Measurements from ENCODE around the gene DPYD.

Gene DPYD

DNA sequence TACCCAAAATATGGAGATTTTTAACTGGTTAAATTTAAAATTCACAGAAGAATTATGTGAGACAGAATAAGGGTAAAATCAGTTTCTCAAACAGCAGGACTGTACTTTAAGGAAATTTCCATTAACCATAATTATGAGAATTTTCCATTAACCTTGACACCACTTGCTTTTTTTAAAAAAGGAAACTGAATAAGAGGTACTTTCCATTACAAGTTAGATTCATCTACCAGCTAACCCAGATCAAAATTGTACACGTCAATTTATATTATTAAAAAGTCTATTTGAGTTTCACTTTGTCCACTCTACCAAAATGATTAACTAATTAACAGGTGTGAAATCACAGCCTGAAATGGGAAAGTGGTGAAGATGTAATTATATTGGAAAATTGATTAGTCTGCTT, 414.5 kb downstream of the DPYD start:
- DNase-seq = no peak

DNA sequence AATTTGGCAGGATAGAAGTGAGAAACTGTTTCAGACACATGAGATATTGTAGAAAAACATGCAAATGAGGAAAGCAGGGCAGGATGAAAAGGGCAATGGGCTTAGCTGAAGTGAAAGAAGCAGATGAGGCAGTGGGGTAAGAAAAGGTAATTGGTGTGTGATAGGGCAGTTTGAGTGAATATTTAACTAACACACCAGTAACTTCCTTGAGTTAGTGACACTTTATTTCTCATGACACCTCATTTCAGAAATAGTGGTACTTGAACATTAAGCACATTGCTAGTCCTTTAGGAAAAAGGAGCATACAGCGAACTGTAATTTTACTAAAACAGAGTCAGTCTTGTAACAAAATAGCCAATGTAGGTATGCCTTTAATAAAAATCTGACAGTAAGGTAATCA, 415.0 kb downstream of the DPYD start:
- no peak for DNase-seq

DNA sequence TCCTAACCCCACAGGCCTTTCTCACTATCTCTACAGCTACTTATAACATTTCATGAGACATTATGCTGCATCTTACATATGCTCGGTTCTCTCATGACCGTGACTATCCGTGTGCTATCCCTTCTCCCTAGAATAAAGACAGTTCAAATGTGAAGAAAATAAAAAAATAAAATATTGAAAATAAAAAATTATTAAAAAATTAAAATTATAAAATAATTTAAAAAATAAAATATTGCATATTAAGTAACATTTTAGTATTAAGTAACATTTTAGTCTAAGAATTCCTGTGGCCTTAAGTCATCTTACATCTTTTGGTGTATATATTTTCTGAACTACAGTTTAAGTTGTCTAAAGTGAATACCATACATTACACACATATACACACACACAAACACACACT, 415.5 kb downstream of the DPYD start:
- no peak for DNase-seq

DNA sequence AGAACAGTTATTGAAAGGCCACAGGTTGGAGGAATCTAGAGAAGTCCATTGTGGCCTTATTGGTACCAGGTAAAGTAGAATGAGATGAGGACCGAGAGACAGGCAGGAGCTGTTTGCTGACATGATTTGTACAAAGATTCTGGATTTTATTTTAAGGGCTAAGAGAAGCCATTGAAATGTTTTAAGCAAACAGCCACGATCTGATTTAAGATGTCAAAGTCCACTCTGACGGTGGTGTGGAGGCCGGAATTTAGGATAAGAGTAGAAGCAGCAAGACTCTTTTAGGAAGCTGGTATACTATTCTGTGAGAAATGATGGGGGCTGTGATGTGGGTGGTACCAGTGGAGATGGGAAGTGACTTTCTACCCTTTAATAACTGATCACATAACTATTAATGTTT, 418.5 kb downstream of the DPYD start:
- DNase-seq = no peak

DNA sequence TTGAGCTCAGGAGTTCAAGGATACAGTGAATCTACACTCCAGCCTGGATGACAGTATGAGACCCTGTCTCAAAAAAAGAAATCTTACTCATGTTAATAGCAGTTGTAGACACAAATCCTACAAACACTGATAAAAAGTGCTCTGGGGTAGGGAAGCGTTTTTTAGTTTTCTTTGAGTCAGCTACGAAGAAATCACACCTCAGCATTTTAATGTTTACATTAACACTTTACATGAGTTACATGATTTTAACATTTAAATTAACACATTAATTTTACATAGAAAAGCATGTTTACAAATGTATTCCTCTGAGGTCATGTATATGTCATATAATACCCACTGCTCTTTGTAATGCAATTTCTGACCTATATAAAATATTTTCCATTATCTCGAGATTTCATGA, 419.2 kb downstream of the DPYD start:
- DNase-seq = no peak

DNA sequence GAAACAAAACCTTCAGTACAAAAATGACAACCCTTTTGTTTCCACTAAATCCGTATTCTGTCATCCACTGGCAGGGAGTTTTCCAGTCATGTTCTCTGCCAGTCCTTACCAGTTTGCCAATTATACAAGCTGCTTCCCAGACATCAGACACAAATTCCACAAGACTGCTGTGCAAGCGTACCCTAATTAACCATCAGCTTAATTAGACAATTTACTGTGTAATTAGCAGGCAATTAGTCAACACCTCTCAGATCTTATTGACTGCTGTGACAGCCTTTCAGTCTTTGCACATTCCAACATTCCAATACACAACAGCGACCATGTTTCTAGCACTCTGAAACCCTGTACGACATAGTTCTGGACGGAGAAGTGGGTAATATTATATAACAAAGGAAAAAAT, 420.1 kb downstream of the DPYD start:
- no peak for DNase-seq

DNA sequence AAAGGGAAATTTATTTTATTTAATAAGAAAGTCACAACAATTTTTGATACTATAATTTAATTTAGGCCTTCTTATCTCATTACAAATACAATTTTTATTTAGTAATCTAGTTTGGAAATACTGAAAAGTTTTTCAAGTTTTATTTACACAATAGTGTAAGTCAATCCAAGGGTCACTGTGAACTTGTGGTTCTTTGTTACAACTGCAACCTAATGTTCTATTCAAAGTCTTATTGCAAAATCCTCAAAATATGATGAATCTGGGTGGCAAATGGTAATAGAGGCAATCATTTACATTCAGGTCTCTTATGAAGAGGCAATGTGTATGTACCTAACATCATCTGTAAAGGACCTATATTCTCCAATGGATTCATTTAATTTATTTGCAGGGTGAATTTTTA, 421.2 kb downstream of the DPYD start:
- DNase-seq = no peak

DNA sequence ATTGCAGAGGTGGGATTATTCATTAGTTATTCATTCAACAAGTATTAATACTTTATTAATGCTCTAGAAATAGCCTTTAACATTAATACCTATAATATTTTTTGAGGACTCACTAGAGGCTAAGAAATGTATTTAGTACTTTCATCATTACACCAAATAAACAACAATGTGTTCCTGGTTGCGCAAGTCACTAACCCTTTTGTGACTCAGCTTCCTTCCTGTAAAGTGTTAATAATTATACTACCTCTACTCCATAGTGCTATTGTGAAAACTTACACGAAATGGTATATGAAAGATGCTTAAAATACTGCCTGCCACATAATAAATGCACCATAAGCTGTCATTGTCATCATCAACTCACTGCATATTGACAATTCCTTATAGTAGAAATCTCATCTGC, 431.0 kb downstream of the DPYD start:
- DNase-seq = peak; percentile 45

DNA sequence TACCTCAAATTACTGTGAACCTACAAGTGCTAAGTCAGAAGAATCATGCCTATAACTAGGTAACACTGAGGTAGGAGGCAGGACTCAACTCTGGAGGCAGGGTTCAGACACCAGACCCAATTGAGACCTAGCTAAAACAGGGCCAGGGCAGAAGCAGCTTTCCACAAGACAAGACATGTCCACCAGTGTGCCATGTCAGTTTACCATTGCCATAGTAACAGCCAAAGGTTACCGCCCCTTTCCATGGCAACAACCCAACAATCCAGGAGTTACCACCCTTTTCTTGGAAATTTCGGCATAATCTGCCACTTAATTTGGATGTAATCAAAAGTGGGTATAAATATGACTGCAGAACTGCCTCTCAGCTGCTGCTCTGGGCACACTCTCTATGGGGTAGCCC, 432.3 kb downstream of the DPYD start:
- no peak for DNase-seq

DNA sequence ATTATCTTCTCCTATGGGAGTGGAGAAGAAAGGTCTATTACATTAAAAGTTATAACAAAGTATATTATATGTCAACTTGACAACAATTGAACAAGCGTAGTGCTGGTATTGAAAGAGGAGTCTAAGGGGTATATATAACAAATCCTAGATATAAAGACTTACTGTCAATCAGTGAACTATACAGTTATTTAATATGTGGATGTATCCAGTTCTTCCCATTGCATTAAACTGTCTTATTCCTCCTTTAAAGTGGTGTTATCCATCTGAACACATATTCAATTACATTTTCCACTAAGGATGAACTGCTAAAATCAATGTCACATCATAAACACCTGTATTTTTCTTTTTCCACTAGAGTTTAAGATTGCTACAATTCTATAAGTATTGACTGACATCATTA, 438.8 kb downstream of the DPYD start:
- DNase-seq = no peak

DNA sequence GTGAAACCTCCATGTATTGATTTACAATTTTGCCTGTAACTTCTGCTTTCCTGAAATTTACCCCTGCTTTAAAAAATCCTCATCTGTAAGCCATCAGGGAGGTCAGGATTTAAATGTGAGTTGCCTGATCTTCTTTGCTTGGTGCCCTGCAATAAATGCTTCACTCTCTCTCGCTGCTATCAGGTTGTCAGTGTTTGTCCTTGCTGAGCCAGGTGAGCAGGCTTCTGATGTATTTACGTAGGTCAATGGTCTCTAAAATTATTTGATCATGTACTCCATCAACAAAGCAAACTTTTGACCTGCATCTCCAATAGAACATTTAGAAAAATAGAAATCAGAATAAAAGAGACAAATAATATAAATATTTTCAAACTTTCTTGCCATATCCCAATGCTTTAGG, 453.4 kb downstream of the DPYD start:
- DNase-seq = no peak

DNA sequence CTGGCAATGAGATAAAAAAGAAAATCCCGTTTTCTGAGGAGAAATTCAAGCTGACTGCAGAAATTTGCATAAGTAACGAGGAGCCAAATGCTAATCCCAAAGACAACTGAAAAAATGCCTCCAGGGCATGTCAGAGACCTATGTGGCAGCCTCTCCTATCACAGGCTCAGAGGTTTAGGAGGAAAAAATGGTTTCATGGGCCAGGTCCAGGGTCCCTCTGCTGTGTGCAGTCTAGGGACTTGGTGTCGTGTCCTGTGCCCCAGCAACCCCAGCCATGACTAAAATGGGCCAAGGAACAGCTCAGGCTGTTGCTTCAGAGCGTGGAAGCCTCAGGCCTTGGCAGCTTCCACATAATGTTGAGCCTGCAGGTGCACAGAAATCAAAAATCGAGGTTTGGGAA, 456.5 kb downstream of the DPYD start:
- no peak for DNase-seq

DNA sequence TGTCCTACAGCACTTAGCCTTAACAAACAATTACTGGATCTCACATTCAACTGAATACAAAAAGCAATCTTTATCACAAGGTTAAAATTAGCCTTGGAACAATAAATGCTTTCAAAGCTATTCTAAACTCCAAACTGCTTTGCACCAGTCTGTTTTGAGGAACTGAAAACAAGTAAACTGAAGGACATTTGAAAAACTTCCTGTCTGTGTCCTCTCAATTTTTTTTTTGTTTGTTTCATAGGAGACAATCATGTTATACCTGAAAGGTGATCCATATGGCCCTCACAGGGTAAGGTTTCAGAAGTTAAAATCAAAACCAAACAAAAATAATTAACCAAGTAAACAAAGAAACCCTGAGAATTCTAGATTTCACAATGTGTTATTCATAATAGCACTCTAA, 459.1 kb downstream of the DPYD start:
- peak; percentile 32 for DNase-seq

DNA sequence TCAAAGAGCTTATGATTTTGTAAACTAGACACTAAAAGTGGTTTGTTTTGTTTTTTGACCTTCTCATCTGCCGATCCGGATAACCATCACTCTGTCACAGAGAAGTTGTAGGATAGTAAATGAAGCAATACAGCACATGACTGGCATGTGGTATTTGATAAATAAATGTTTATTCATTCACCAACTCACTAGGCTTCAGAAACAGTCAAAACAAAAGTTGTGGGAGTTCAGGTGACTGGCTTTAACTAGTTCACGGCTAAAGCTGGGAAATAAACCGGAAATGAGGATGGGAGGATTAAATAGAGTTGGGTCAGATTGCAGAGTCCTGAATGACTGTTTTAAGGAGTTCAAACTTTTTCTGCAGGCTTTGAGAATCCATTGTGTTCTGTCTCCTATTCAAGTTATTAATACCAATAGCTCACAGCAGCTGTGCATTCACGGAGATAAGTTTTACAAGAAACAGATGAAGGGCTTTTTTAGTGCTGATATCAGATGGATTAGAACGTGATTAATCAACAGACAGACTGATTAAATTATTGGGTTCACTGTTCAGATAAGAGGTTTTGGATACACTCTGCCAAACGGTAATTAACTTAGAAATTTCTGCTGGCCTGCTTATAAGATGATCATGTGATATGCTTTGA, 463.3 kb downstream of the DPYD start:
- DNase-seq = no peak

DNA sequence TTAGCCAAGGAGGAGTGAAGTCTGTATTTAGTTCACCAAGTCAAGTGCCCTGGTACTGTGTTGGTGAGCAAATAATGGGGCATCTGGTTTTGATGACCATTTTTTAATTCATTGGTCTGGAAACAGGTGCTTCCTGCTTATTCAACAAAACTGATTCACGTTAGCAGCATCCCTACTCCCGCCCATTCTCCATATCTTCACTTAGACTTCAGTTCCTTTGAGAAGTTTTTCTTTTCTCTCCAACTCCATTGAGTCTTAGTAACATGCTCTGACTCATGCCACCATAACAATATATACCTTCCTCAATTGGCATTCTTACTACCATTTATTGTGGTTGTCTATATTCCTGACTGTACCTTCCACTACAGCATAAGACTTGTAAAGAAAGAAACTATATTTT, 468.9 kb downstream of the DPYD start:
- no peak for DNase-seq

DNA sequence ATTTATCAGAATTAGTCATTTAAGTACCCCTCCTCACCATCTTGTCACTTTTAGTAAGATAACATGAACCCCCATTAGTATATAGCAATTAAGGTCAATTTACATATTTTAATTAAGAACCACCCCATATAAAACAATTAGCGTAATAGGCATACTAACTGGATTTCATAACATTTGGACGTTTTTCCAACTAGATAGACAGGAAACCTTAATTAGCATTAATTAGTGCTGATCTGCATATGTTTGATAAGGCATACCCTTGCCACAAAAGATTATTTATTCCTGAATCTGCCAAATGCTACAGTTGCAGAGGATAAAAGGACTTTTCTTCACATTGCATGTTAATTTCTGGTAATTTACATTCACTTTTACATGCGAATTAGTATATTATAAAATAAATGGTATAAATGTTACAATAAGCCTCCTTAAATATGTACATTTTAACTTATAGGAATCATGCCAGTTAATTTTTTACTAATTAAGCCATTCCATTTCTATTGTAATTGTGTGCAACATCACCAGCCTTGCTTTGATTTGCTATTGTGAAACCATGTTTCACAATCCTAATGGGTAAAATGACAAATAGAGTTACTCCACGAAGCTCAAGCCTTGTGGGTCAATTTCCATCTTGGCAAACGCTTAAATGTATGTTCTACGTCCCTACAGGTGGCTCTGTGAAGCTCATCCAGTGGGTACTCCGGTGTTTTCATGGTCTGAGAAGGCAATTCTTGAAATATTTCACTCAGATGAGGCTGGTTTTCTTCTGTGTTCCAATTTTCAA, 469.6 kb downstream of the DPYD start:
- peak; percentile 13 for DNase-seq

DNA sequence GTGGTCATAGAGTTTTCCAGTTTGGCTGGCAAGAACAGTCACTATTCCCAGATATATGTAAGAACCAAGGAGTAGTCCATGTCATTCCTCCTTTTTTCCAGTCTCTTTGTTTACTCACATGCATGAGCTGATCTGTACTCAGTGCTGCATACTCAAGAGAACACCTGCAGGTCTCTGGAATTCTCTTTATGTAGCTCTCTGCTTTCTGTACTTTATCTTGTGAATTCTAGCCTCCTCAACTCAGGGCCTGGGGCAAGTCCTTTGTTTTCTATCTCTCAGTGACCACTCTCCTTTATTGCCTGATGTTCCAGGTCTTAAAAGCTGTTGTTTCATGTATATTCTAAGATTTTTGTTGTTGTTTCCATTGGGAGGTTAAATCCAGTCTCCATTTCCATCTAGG, 478.9 kb downstream of the DPYD start:
- DNase-seq = no peak

DNA sequence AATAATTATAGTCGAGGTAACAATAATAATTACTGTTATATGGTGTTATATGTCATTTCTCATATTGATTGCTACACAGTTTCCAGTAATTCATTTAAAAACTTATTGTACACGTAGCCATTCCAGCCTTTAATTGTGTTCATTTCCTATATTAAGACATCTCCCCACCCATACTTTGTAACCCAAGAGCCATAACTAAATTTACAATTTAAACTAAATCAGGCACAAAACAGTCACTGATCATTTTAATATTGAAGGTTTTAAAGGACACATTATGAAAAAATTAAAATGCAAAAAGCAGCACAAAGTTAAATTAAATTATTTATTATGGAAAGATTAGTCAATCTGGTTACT, 487.0 kb downstream of the DPYD start:
- DNase-seq = no peak

DNA sequence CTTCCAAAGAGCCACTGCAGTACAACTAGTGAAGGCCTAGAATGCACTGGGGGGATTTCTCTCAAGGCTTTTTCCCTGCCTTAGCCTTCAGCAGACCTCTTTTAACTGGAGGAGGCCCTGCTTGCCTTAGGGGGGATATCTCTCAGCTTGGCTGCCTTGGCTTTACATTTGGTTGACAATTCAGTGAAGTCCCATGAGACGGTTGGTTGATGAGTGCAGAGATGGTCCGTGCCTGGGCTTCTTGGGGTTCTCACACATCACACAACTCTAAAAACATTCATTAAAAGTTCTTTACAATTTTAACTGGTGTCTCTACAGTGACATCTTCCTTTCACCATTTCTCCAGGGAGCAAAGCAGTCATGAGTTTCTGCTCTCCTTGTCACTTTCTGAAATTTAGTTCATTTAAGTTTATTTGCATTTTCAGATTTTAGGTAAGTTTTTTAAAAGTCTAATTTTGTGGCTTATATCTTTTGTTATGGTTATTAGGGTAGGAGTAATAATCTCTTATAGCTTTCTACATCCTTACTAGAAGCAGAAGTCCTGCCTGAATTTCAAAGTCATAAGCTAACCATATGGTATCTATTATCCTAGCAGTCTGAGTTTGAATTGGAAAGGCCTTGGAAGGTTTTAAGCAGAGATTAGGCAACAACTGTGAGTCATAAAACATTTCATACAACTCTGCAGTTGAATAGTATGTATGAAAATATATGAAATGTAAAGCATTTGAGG, 487.6 kb downstream of the DPYD start:
- DNase-seq = peak; percentile 39

DNA sequence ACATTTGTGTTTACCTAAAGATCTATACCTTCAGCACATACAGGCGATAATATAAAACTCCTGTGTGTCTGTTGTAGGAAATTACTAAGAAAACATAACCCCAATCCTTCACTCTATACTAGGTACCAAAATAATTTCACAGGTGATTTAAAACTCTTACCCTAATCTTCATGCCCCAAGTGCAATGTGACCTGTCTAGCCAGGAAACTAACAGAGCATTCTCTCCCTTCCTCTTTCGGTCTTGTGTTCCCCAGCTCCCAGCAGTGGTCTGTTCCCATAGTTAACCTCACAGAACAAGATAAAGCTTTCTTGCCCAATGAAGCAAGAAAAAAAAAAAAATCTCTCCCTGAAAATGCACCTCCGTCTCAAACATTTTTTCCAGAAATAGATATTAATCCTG, 493.5 kb downstream of the DPYD start:
- DNase-seq = no peak

DNA sequence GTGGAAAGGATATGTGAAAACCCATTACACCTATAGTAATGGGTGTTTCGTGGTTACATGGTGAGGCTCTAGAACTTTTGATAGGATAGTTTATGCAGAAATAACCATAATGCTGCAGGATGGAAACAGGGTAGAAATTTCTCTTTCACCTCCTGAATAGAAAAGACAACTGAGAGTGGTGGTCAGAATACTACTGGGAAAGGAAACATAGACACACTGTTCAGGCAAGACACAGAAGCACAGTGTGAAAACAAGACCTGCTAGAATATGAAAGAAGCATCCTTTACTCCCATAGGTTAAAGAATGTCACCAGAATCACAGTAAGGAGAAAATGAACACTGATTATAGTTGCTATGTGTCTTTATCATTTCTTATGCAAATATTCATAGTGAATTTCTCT, 496.6 kb downstream of the DPYD start:
- DNase-seq = no peak

DNA sequence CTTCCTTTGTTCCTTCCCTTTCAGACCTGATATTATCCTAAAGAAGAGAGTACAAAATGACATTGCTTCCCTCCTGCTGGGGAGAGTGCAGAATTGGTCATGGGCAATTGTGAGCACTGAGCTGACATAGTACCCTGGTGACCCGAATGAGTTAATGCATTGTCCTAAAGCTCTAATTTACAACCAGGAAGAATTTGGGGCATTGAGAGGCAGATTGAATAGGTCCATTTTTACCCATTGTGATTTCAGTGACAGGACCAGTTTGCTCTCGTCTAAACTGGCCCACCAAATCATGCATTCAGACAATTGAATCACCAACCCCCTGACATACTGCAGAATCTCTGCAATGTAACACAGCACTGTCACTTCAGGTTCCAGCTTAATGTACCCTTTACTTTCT, 497.4 kb downstream of the DPYD start:
- DNase-seq = no peak

DNA sequence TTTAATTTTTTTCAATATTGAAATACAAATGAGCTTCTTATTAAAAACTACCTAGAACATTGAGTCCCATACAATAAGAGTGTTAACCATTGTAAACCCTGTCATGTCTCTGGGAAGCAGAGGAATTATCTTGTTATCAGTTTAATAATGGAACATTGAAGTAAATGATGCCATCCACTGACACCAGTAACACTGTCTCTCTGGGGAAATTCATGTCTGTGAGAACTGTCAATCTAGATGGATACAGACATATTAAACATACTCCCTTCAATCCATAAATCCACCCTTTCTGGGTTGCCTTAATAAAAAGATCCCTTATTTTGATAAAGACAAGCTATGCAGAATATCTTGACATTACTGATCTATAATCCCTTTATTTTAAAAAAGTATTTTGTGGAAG, 503.2 kb downstream of the DPYD start:
- no peak for DNase-seq

DNA sequence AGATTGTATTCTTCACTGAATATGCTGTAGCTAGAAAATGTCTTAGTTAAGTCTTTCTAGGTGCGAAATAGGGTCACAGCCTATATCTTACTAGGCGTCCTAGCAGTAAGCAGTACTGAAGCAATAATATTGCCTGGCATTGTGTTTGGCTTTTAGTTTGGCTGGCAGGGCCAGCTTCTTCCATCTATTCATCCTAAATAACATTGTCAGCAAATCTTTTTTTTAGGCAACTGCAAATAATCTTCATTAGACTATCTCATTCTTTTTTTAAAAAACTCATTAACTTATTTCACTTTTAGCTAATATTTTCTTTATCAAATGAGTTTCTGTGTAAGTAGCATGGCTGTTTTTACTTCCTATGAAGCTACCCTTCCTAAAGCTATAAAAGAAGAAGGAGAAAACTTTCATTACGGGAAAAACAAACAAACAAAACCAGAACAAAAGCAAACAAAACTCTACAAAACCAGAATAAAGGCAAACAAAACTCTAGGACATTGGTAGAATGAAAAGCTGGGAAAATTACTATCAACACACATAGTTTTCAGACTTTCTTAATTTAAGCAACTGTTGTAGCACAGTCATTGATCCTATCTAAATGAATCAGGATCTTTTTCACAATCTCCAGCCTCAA, 506.0 kb downstream of the DPYD start:
- no peak for DNase-seq
